CD4-positive, CD25-positive, alpha-beta regulatory T cell (primary cell): ENCODE measurements around the gene SNX6. TPM values are rescaled to one million over a fixed set of nuclear protein-coding genes. Genes with fewer than 3 reads are reported as not detected.
A peak's percentile ranks its signal among the peaks of the same experiment; 100 is the strongest.
"Not testable (repeated sequence)": the region's sequence is repeated elsewhere in the genome, so short reads cannot be mapped to it uniquely, and the experiment has no call there.

ENCODE experiments used
- ATAC-seq, 2 donors: fragments of 150-1000 bp; cut with Tn5 transposase; one replicate each; pipeline ENCODE4 v1.10.0; 2021; ENCODE audit warnings: low read depth in 2 of 2, moderate number of reproducible peaks in 2 of 2, moderate library complexity in 1 of 2
- DNase-seq, 3 donors: peaks; one replicate each; pipeline versions ENCODE4 v3.0.0 to v3.0.0-alpha.2; 2012 to 2022; ENCODE audit warnings: mixed read lengths in 1 of 3
- H3K27ac ChIP-seq: one replicate; pipeline ENCODE4 v1.7.0; 2013; ENCODE audit warnings: mild to moderate bottlenecking, low read length; ENCODE audit not compliant: insufficient read depth, poor library complexity, severe bottlenecking
- H3K27me3 ChIP-seq: one replicate; pipeline ENCODE4 v1.7.0; 2013; ENCODE audit warnings: low read length; ENCODE audit not compliant: control insufficient read depth, insufficient read depth
- H3K36me3 ChIP-seq: one replicate; pipeline ENCODE4 v1.7.0; 2013; ENCODE audit warnings: mild to moderate bottlenecking, low read length, moderate library complexity; ENCODE audit not compliant: control insufficient read depth, insufficient read depth
- H3K4me1 ChIP-seq: 2 replicates; pipeline ENCODE4 v1.7.0; 2013; ENCODE audit warnings: mild to moderate bottlenecking, low read length; ENCODE audit not compliant: insufficient read depth, control insufficient read depth, poor library complexity, severe bottlenecking
- H3K4me3 ChIP-seq: one replicate; pipeline ENCODE4 v1.7.0; 2013; ENCODE audit warnings: low read depth, mild to moderate bottlenecking, low read length, moderate library complexity
- H3K9me3 ChIP-seq, 2 experiments: 1 replicate in 1 of 2; 2 replicates in 1 of 2; pipeline ENCODE4 v1.7.0; 2013; ENCODE audit warnings: low read length in 2 of 2, mild to moderate bottlenecking in 1 of 2, moderate library complexity in 1 of 2; ENCODE audit not compliant: control insufficient read depth in 2 of 2
- H3K27ac Mint-ChIP-seq, 3 donors: one replicate each; pipeline ENCODE4 v1.8.0; 2020 to 2022; ENCODE audit warnings: mild to moderate bottlenecking in 3 of 3, mixed read lengths in 3 of 3, moderate library complexity in 2 of 3
- H3K27me3 Mint-ChIP-seq: one replicate; pipeline ENCODE4 v1.8.0; 2022; ENCODE audit warnings: mild to moderate bottlenecking, mixed read lengths
- H3K36me3 Mint-ChIP-seq: one replicate; pipeline ENCODE4 v1.8.0; 2020; ENCODE audit warnings: mixed read lengths
- H3K4me1 Mint-ChIP-seq, 4 donors: one replicate each; pipeline ENCODE4 v1.8.0; 2020 to 2022; ENCODE audit warnings: mixed read lengths in 4 of 4, mild to moderate bottlenecking in 1 of 4
- H3K4me3 Mint-ChIP-seq, 4 donors: one replicate each; pipeline ENCODE4 v1.8.0; 2020 to 2022; ENCODE audit warnings: mild to moderate bottlenecking in 4 of 4, mixed read lengths in 4 of 4, moderate library complexity in 3 of 4
- H3K9me3 Mint-ChIP-seq, 7 donors: one replicate each; pipeline ENCODE4 v1.8.0; 2020 to 2022; ENCODE audit warnings: mixed read lengths in 7 of 7, mild to moderate bottlenecking in 3 of 7, moderate library complexity in 2 of 7
- polyA plus RNA-seq, 4 donors: library from polyadenylated mRNA; unstranded; fragments of 300-500 nt; fragmentation: Illumina TruSeq; gene quantifications; one replicate each; pipeline ENCODE4 v1.2.3, GENCODE V29; 2021
- total RNA-seq: library from RNA; stranded (reverse); gene quantifications from one replicate; pipeline ENCODE4 v1.2.3, GENCODE V29; 2022

SNX6 gene
- total and polyA plus RNA-seq, 5 donors from 2014 or later = 88.7 to 171 (median 142) TPM

DNA sequence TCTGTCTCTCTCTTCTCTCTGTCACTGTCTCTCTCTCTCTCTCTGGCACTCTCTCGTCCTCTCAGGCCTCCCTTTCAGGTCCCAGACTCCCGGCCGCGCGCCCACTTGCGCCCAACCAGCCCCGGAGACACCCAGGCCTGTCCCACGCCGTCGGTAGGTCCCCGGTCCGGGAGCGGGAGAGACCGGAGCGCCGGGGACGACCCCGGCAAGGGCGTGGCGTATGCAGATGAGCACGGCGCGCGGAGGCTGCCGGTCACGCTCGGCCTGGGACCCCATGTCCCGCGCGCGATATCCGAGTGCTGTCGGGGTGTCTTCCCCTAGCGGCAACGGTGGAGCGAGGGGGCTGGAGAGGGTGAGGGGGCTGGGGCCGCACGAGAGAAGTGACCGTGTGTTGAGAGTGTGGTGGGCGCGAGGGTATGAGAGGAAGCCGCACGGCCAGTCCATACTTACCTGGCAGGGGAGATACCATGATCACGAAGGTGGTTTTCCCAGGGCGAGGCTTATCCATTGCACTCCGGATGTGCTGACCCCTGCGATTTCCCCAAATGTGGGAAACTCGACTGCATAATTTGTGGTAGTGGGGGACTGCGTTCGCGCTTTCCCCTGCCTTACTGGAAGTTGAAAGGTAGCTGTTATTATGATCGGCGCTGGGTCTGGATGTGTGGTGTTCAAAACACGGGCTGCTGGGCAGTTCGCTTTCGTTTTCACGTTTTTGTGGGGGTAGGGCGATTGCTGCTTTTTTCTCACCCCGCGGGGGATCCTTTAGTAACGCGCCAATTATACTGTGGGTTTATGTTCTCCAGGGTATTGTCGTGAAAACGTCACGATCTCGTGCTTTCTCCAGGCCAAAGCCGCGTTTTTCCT lies 83.4 kb downstream of the SNX6 start:
- not testable (repeated sequence) for H3K4me3 ChIP-seq, H3K27me3 ChIP-seq, H3K36me3 Mint-ChIP-seq, H3K36me3 ChIP-seq, H3K4me3 Mint-ChIP-seq, DNase-seq, H3K4me1 ChIP-seq, H3K27ac Mint-ChIP-seq, H3K27ac ChIP-seq, H3K9me3 ChIP-seq, H3K27me3 Mint-ChIP-seq
- Mint-ChIP-seq H3K9me3 (peaks cover 0 to 11% (median 0%) of the 10 kb centered on the region in 7 donors), H3K4me1 (peaks cover 0 to 12% (median 6%) of the 10 kb centered on the region in 4 donors)
- ATAC-seq = peak; percentile 78 to 79

DNA sequence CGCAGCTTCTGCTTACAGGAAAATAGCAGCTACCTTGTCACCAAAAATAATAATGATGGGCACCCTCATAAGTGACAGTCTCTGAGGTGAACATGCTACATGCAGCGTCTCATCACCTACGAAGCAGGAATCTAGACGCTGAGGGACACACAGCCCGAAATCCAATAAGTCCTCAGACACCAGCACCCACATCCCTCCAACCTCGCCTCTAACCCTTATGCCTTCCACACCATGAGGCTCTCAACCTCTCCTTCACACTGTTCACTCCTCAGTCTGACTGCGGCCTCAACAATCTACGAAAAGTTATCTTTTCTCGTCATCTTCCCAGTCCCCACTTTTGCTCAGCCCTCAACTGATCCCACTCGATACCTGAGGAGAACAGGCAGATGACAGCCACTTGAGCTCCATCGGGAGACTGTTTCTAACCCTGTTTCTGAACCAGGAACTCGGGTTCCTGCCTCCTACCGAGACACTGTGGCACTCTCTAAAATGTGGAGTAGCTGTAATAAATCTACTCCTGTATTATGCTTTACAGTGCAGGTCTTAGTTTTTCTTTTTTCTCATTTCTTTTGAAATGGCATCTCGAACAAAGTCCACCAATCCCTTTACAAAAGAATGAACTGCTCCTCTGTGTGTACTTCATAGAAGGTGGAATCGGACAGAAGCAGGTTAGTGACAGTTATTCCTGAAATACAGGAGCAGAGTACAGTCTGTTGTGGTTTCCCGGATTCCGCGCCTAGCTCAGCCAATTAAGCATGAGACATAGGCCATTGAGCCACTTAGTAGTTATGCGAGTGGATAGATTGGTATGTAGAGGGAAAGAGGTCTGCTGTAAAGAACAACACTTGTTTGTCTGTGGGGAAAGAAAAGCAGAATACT lies 89.5 kb downstream of the SNX6 start:
- peaks cover 30% of the 10 kb centered on the region for H3K4me1 ChIP-seq
- H3K27me3 Mint-ChIP-seq, DNase-seq, ATAC-seq, H3K9me3 Mint-ChIP-seq, H3K9me3 ChIP-seq, H3K27me3 ChIP-seq: not testable (repeated sequence)
- peaks cover 10 to 40% (median 24%) of the 10 kb centered on the region in 4 donors for H3K4me1 Mint-ChIP-seq
- peak overlapping the region; percentile 99 for H3K4me3 ChIP-seq
- H3K4me3 Mint-ChIP-seq = peak overlapping the region; percentile 99 to 100 (median 100)
- peaks cover 11% of the 10 kb centered on the region for H3K36me3 Mint-ChIP-seq
- peak overlapping the region; percentile 99 to 100 (median 100) for H3K27ac Mint-ChIP-seq
- H3K36me3 ChIP-seq = peaks cover 10% of the 10 kb centered on the region
- H3K27ac ChIP-seq = peak overlapping the region; percentile 95

DNA sequence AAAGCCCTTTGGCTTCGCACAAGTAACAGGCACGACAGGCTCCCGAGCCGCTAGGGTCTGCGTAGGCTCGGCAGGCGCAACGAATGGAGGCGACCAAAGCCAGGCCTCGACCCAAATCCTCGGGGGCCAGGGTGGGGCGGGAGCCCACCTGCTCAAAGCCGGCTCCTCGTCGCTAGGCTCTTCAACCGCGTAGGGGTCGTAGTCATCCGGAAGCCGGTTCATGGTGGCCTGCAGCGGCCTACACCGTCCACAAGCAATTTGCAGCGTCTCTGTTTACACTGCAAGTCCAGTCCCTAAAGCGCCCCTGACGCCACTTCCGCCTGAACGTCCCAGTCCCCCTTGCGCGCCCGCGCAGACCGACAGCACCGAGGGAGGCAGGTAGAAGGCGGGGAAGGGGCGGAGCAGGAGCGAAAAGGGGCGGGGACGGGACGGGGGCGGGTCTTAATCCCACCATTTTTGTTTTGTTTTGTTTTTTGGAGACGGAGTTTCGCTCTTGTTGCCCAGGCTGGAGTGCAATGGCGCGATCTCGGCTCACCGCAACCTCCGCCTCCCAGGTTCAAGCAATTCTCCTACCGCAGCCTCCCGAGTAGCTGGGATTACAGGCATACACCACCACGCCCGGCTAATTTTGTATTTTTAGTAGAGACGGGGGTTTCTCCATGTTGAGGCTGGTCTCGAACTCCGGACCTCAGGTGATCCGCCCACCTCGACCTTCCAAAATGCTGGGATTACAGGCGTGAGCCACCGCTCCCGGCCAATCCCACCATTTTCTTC lies 90.4 kb downstream of the SNX6 start, which contains the start of gene EAPP:
Gene EAPP, minus strand, starts transcription at position 295 of the 774 bp plus-strand sequence. Its CDS starts 73 bp downstream, at position 222.
- H3K27me3 ChIP-seq = no peaks in the 10 kb centered on the region
- Mint-ChIP-seq H3K27me3 (no peaks in the 10 kb centered on the region), H3K36me3 (peaks cover 11% of the 10 kb centered on the region), H3K4me1 (peaks cover 10 to 40% (median 24%) of the 10 kb centered on the region in 4 donors), H3K4me3 (peak within 1 kb of the TSS; percentile 99 to 100 (median 100)), H3K9me3 (peaks cover 0 to 1% (median 0%) of the 10 kb centered on the region in 7 donors), H3K27ac (peak within 1 kb of the TSS; percentile 99 to 100 (median 100))
- H3K27ac ChIP-seq = peak within 1 kb of the TSS; percentile 95
- DNase-seq = peak; percentile 93 to 97 (median 95)
- peaks cover 30% of the 10 kb centered on the region for H3K4me1 ChIP-seq
- peak; percentile 99 to 100 for ATAC-seq
- peaks cover 11% of the 10 kb centered on the region for H3K36me3 ChIP-seq
- no peaks in the 10 kb centered on the region for H3K9me3 ChIP-seq
- peak within 1 kb of the TSS; percentile 99 for H3K4me3 ChIP-seq

DNA sequence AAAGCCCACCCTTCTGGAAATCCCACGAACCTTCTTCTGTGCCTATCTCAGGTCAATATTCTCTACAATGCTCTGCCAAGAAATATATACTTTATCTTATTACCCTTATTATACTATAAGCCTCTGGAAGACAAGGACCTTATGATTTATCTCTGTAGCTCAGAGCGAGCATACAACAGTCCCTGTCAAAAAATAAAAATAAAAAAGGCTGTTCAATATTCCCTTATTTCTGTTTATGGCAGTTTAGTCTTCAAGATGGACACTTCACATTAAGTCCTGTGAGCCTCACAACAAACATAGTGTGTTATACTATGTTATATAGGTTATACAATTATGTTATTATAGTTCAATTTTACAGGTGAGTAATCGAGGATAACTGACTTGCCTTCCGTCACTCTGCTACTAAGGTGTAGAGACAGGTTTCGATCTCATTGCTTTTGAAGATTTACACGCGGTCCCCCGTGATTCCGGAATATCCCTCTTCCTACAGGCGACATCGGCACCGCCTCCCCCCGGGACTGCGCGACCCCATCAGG lies 91.0 kb downstream of the SNX6 start:
- Histone ChIP-seq H3K27me3 (no peaks in the 10 kb centered on the region), H3K9me3 (no peaks in the 10 kb centered on the region), H3K4me3 (peak overlapping the region; percentile 99), H3K36me3 (peaks cover 16% of the 10 kb centered on the region), H3K27ac (peak overlapping the region; percentile 95), H3K4me1 (peaks cover 30% of the 10 kb centered on the region)
- H3K27ac Mint-ChIP-seq = peak overlapping the region; percentile 99 to 100 (median 100)
- DNase-seq (no peak), ATAC-seq (peak; percentile 6 to 10)
- peaks cover 0 to 1% (median 0%) of the 10 kb centered on the region in 7 donors for H3K9me3 Mint-ChIP-seq
- H3K4me3 Mint-ChIP-seq = peak overlapping the region; percentile 99 to 100 (median 100)
- H3K27me3 Mint-ChIP-seq = no peaks in the 10 kb centered on the region
- H3K36me3 Mint-ChIP-seq = peaks cover 11% of the 10 kb centered on the region
- H3K4me1 Mint-ChIP-seq = peaks cover 10 to 46% (median 24%) of the 10 kb centered on the region in 4 donors

DNA sequence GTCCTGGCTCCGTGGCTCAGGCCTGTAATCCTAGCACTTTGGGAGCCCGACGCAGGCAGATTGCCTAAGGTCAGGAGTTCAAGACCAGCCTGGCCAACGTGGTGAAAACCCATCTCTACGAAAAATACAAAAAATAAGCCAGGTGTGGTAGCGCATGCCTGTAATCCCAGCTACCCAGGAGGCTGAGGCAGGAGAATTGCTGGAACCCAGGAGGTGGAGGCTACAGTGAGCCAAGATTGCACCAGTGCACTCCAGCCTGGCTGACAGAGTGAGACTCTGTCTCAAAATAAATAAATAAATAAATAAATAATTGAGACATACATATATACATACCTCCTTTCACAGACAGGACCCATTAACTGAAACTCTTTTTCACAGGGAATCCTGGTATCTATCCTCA lies 91.9 kb downstream of the SNX6 start:
- Mint-ChIP-seq H3K4me1 (peaks cover 15 to 50% (median 30%) of the 10 kb centered on the region in 4 donors), H3K36me3 (peaks cover 18% of the 10 kb centered on the region), H3K4me3 (peak overlapping the region; percentile 99 to 100 (median 100)), H3K27ac (peak overlapping the region in 2 of 3 donors; percentile 86 to 100)
- ATAC-seq, H3K9me3 ChIP-seq, H3K9me3 Mint-ChIP-seq, H3K27me3 Mint-ChIP-seq, DNase-seq, H3K27me3 ChIP-seq: not testable (repeated sequence)
- peak overlapping the region; percentile 95 for H3K27ac ChIP-seq
- H3K4me1 ChIP-seq = peaks cover 30% of the 10 kb centered on the region
- H3K4me3 ChIP-seq = peak overlapping the region; percentile 99
- H3K36me3 ChIP-seq = peaks cover 24% of the 10 kb centered on the region

DNA sequence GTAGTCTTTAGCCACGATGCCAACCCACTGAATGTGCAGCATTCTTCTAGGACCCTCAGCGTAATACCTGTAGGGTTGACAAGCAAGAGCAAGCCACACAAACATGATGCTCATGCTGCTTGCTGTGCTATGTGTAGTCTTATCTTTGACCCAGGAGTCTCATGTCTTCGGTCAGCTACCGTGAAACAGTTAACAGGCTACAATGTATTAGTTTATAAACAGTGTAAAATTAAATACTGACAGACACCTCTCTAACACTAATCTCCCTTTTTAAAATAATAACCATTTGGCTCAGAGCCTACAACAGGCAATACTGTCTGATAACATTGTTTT lies 92.3 kb downstream of the SNX6 start:
- no peak for DNase-seq
- Histone ChIP-seq H3K4me3 (peak overlapping the region; percentile 52), H3K9me3 (no peaks in the 10 kb centered on the region), H3K4me1 (peaks cover 30% of the 10 kb centered on the region), H3K27ac (no peak overlapping the region), H3K27me3 (no peaks in the 10 kb centered on the region), H3K36me3 (peaks cover 24% of the 10 kb centered on the region)
- no peak for ATAC-seq
- H3K4me1 Mint-ChIP-seq = peaks cover 15 to 50% (median 30%) of the 10 kb centered on the region in 4 donors
- H3K9me3 Mint-ChIP-seq = peaks cover 0 to 1% (median 0%) of the 10 kb centered on the region in 7 donors
- peak overlapping the region in 1 of 3 donors; percentile 100 for H3K27ac Mint-ChIP-seq
- peak overlapping the region; percentile 67 to 100 (median 72) for H3K4me3 Mint-ChIP-seq
- peaks cover 20% of the 10 kb centered on the region for H3K36me3 Mint-ChIP-seq
- H3K27me3 Mint-ChIP-seq = no peaks in the 10 kb centered on the region
